HepG2 (cell line): ENCODE measurements around the gene SRSF6. TPM values are rescaled to one million over a fixed set of nuclear protein-coding genes. Genes with fewer than 3 reads are reported as not detected.

ENCODE experiments used
- ASH2L ChIP-seq: fragments of 300-600, 200-600 bp; sonication (generic); IDR thresholded peaks from 2 replicates; pipeline ENCODE4 v1.7.0; 2017; ENCODE audit warnings: low read depth, mild to moderate bottlenecking, moderate library complexity, mixed read lengths, low read length; ENCODE audit not compliant: insufficient read length
- BRD4 ChIP-seq: sonication (generic); formaldehyde crosslinking; IDR thresholded peaks from 2 replicates; pipeline ENCODE4 v1.4.0; 2020; ENCODE audit warnings: missing genetic modification reagents
- CC2D1A ChIP-seq: sonication (generic); formaldehyde crosslinking; IDR thresholded peaks from 2 replicates; pipeline ENCODE4 v1.8.1; 2023; ENCODE audit warnings: mild to moderate bottlenecking, missing genetic modification reagents
- EEA1 ChIP-seq: sonication (generic); formaldehyde crosslinking; IDR thresholded peaks from 2 replicates; pipeline ENCODE4 v1.5.1; 2020; ENCODE audit warnings: mild to moderate bottlenecking, missing genetic modification reagents, borderline replicate concordance
- GATAD1 ChIP-seq: IDR thresholded peaks from 2 replicates; pipeline ENCODE4 v1.6.1; 2016; ENCODE audit warnings: missing genetic modification reagents, missing compliant biosample characterization
- HMG20B ChIP-seq: conservative IDR thresholded peaks from 2 replicates; pipeline ENCODE4 v1.6.1; 2016; ENCODE audit warnings: missing genetic modification reagents, missing compliant biosample characterization
- HNRNPK ChIP-seq: fragments of 200-400 bp; formaldehyde crosslinking; IDR thresholded peaks from 2 replicates; pipeline ENCODE4 v1.6.1; 2018; ENCODE audit warnings: low read length, low read depth, moderate library complexity, mild to moderate bottlenecking; ENCODE audit not compliant: poor library complexity, severe bottlenecking
- MAFK ChIP-seq, 2 experiments: IDR thresholded peaks in 1 of 2; conservative IDR thresholded peaks in 1 of 2; 2 replicates each; pipeline ENCODE4 v1.6.1; 2011; ENCODE audit warnings: improper control_type of control experiment in 2 of 2, low read length in 2 of 2
- MTA1 ChIP-seq: sonication (generic); formaldehyde crosslinking; IDR thresholded peaks from 2 replicates; pipeline ENCODE4 v1.4.0; 2020; ENCODE audit warnings: missing genetic modification reagents, mild to moderate bottlenecking, borderline replicate concordance
- MYC ChIP-seq: sonication (generic); formaldehyde crosslinking; IDR thresholded peaks from 2 replicates; pipeline ENCODE4 v1.9.0; 2021; ENCODE audit warnings: missing genetic modification reagents, borderline replicate concordance
- ZNF317 ChIP-seq: sonication (generic); formaldehyde crosslinking; IDR thresholded peaks from 2 replicates; pipeline ENCODE4 v1.5.0; 2020; ENCODE audit warnings: mild to moderate bottlenecking, missing genetic modification reagents
- polyA plus RNA-seq, 8 experiments: library from polyadenylated mRNA; depleted of rRNA in 3 of 8; stranded (reverse) in 7 of 8; unstranded in 1 of 8; fragments of >200 nt; fragmentation: Illumina TruSeq in 4 of 8; extraction: Trizol in 4 of 8; gene quantifications; 2 replicates each; pipeline versions ENCODE4 v1.2.1 to v1.2.3, GENCODE V29; 2011 to 2016; ENCODE audit warnings: low read depth in 4 of 8, missing spikeins in 1 of 8, mixed read lengths in 1 of 8; ENCODE audit not compliant: insufficient read depth in 1 of 8
- total RNA-seq, 5 experiments: library from RNA; depleted of rRNA; stranded (reverse); fragments of >200 nt; fragmentation: Illumina TruSeq; extraction: Trizol; gene quantifications; 2 replicates each; pipeline ENCODE4 v1.2.3, GENCODE V29; 2016; ENCODE audit warnings: low read depth in 1 of 5
- TF ChIP-seq, protein P1 (sequence below): sonication (generic); formaldehyde crosslinking; IDR thresholded peaks from 2 replicates; pipeline ENCODE4; 2020; ENCODE audit warnings: missing genetic modification reagents, mild to moderate bottlenecking, borderline replicate concordance
- TF ChIP-seq, protein P2 (sequence below): sonication (generic); formaldehyde crosslinking; IDR thresholded peaks from 2 replicates; pipeline ENCODE4 v1.9.0; 2021; ENCODE audit warnings: missing genetic modification reagents, borderline replicate concordance
- TF ChIP-seq, protein P3 (sequence below): sonication (generic); formaldehyde crosslinking; conservative IDR thresholded peaks from 2 replicates; pipeline ENCODE4 v1.4.0; 2020; ENCODE audit warnings: missing genetic modification reagents
- TF ChIP-seq, protein P4 (sequence below): sonication (generic); formaldehyde crosslinking; IDR thresholded peaks from 2 replicates; pipeline ENCODE4 v1.5.1; 2020; ENCODE audit warnings: mild to moderate bottlenecking, missing genetic modification reagents, borderline replicate concordance

Gene SRSF6
- total and polyA plus RNA-seq, 2 of the 13 experiments (the other 11 are each of a cell fraction or from before 2014, with no cell fraction given), result 156 to 194 TPM

DNA sequence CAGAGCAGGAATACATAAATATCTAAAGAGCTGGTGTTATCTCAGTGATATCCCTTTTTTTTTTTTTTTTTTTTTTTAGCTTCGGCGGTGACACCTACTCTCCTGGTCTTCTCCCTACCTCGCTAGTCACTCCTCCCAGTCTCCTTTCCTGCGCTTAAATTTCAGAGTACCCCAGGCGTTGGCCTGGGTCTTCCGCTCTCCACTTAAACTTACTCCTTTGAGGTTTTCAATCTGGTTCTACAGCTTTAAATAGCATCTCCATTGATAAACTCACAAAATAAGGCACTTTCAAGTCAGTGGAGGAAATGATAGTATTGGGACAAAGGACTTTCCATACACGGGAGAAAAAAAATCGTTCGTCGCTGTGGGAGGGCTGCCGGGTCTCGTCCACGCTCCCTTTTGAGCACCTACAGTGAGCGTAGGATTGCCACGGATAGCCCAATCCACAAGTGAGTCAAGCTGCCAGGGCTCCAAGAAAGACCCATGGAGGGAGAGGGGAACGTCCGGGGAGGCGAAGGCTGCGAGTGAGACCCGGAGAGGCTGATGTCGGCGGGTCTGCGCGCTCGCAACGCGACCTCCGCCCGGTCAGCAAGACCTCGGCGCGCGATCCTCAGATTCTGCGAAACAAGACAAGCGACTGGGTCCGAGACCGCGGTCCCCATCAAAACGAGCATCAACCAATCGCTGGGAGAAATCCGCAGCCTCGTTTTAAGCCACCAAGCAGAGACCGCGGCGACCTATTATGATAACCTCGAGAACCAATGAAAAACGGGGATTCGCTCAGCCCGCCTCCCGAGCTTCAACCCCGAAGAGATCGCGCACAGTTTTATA lies 672 bp upstream of the SRSF6 start (continued):
- TF ChIP-seq, protein P1, sequence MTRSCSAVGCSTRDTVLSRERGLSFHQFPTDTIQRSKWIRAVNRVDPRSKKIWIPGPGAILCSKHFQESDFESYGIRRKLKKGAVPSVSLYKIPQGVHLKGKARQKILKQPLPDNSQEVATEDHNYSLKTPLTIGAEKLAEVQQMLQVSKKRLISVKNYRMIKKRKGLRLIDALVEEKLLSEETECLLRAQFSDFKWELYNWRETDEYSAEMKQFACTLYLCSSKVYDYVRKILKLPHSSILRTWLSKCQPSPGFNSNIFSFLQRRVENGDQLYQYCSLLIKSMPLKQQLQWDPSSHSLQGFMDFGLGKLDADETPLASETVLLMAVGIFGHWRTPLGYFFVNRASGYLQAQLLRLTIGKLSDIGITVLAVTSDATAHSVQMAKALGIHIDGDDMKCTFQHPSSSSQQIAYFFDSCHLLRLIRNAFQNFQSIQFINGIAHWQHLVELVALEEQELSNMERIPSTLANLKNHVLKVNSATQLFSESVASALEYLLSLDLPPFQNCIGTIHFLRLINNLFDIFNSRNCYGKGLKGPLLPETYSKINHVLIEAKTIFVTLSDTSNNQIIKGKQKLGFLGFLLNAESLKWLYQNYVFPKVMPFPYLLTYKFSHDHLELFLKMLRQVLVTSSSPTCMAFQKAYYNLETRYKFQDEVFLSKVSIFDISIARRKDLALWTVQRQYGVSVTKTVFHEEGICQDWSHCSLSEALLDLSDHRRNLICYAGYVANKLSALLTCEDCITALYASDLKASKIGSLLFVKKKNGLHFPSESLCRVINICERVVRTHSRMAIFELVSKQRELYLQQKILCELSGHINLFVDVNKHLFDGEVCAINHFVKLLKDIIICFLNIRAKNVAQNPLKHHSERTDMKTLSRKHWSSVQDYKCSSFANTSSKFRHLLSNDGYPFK, result no peak
- no peak for TF ChIP-seq EEA1 (CRISPR knock-in tag)
- no peak for TF ChIP-seq GATAD1 (CRISPR knock-in tag)
- no peak for TF ChIP-seq ASH2L
- no peak for TF ChIP-seq HNRNPK
- TF ChIP-seq MTA1 (CRISPR knock-in tag), result peak; percentile 78
- no peak for TF ChIP-seq MYC (CRISPR knock-in tag)
- TF ChIP-seq, protein P2, sequence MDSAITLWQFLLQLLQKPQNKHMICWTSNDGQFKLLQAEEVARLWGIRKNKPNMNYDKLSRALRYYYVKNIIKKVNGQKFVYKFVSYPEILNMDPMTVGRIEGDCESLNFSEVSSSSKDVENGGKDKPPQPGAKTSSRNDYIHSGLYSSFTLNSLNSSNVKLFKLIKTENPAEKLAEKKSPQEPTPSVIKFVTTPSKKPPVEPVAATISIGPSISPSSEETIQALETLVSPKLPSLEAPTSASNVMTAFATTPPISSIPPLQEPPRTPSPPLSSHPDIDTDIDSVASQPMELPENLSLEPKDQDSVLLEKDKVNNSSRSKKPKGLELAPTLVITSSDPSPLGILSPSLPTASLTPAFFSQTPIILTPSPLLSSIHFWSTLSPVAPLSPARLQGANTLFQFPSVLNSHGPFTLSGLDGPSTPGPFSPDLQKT (CRISPR knock-in tag), result 0 out of 2 replicates have a peak, but pooled peaks have one; percentile 45
- TF ChIP-seq, protein P3, sequence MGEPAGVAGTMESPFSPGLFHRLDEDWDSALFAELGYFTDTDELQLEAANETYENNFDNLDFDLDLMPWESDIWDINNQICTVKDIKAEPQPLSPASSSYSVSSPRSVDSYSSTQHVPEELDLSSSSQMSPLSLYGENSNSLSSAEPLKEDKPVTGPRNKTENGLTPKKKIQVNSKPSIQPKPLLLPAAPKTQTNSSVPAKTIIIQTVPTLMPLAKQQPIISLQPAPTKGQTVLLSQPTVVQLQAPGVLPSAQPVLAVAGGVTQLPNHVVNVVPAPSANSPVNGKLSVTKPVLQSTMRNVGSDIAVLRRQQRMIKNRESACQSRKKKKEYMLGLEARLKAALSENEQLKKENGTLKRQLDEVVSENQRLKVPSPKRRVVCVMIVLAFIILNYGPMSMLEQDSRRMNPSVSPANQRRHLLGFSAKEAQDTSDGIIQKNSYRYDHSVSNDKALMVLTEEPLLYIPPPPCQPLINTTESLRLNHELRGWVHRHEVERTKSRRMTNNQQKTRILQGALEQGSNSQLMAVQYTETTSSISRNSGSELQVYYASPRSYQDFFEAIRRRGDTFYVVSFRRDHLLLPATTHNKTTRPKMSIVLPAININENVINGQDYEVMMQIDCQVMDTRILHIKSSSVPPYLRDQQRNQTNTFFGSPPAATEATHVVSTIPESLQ (CRISPR knock-in tag), result no peak
- TF ChIP-seq BRD4 (CRISPR knock-in tag), result peak; percentile 84; the same call in 1 of the 2 replicates
- TF ChIP-seq ZNF317, result peak; percentile 51
- TF ChIP-seq, protein P4, sequence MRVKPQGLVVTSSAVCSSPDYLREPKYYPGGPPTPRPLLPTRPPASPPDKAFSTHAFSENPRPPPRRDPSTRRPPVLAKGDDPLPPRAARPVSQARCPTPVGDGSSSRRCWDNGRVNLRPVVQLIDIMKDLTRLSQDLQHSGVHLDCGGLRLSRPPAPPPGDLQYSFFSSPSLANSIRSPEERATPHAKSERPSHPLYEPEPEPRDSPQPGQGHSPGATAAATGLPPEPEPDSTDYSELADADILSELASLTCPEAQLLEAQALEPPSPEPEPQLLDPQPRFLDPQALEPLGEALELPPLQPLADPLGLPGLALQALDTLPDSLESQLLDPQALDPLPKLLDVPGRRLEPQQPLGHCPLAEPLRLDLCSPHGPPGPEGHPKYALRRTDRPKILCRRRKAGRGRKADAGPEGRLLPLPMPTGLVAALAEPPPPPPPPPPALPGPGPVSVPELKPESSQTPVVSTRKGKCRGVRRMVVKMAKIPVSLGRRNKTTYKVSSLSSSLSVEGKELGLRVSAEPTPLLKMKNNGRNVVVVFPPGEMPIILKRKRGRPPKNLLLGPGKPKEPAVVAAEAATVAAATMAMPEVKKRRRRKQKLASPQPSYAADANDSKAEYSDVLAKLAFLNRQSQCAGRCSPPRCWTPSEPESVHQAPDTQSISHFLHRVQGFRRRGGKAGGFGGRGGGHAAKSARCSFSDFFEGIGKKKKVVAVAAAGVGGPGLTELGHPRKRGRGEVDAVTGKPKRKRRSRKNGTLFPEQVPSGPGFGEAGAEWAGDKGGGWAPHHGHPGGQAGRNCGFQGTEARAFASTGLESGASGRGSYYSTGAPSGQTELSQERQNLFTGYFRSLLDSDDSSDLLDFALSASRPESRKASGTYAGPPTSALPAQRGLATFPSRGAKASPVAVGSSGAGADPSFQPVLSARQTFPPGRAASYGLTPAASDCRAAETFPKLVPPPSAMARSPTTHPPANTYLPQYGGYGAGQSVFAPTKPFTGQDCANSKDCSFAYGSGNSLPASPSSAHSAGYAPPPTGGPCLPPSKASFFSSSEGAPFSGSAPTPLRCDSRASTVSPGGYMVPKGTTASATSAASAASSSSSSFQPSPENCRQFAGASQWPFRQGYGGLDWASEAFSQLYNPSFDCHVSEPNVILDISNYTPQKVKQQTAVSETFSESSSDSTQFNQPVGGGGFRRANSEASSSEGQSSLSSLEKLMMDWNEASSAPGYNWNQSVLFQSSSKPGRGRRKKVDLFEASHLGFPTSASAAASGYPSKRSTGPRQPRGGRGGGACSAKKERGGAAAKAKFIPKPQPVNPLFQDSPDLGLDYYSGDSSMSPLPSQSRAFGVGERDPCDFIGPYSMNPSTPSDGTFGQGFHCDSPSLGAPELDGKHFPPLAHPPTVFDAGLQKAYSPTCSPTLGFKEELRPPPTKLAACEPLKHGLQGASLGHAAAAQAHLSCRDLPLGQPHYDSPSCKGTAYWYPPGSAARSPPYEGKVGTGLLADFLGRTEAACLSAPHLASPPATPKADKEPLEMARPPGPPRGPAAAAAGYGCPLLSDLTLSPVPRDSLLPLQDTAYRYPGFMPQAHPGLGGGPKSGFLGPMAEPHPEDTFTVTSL, result 0 out of 2 replicates have a peak, but pooled peaks have one; percentile 41
- peak; percentile 23; the same call in 1 of the 2 replicates for TF ChIP-seq CC2D1A (CRISPR knock-in tag)
- TF ChIP-seq HMG20B (CRISPR knock-in tag), result peak; percentile 20; the same call in 1 of the 2 replicates
- 0 out of 4 replicates have a peak, but pooled peaks of 1 of the 2 experiments have one; percentile 17 for TF ChIP-seq MAFK (conservative IDR thresholded peaks at IDR 0.05 in 1 of 2, IDR thresholded peaks at IDR 0.05 in 1 of 2; ENCODE audit: low read length in 2 of 2)
